WERI-Rb-1 (cell line): ENCODE data around the gene AKAP6.

Experiments
- DNase-seq: peaks from one replicate; pipeline ENCODE4 v3.0.0-alpha.2; 2020
- H3K27ac ChIP-seq: fragments of 250-450 bp; sonication (Bioruptor Pico); 2 replicates; pipeline ENCODE4 v1.5.1; 2020; ENCODE audit warnings: mild to moderate bottlenecking, moderate library complexity
- H3K27me3 ChIP-seq: fragments of 250-450 bp; sonication (Bioruptor Pico); 2 replicates; pipeline ENCODE4 v1.5.1; 2021; ENCODE audit warnings: mild to moderate bottlenecking, low read depth, moderate library complexity; ENCODE audit not compliant: insufficient read depth, severe bottlenecking
- H3K36me3 ChIP-seq: fragments of 250-450 bp; sonication (Bioruptor Pico); 2 replicates; pipeline ENCODE4 v1.5.1; 2020; ENCODE audit warnings: mild to moderate bottlenecking, moderate library complexity
- H3K4me3 ChIP-seq: 2 replicates; pipeline ENCODE4 v1.5.1; 2011; ENCODE audit warnings: low read depth, mild to moderate bottlenecking, control low read depth, low read length
- H3K9me3 ChIP-seq: fragments of 250-450 bp; sonication (Bioruptor Pico); 2 replicates; pipeline ENCODE4 v1.5.1; 2021; ENCODE audit warnings: mild to moderate bottlenecking, moderate library complexity; ENCODE audit not compliant: severe bottlenecking
- CTCF ChIP-seq: IDR thresholded peaks from 2 replicates; pipeline ENCODE4 v1.5.1; 2011; ENCODE audit warnings: low read depth, mild to moderate bottlenecking, control low read depth, inconsistent platforms, low read length

AKAP6 gene

GRCh38 chr14:32657081-32657480 is 328.0 kb downstream of the AKAP6 start:
- Histone ChIP-seq H3K4me3 (no peak overlapping the region), H3K36me3 (no peaks in the 10 kb centered on the region), H3K27ac (no peak overlapping the region), H3K9me3 (no peaks in the 10 kb centered on the region), H3K27me3 (no peaks in the 10 kb centered on the region)
- DNase-seq = no peak
- TF ChIP-seq CTCF = no peak

GRCh38 chr14:32661216-32661615 is 332.1 kb downstream of the AKAP6 start:
- Histone ChIP-seq H3K4me3 (no peak overlapping the region), H3K9me3 (no peaks in the 10 kb centered on the region), H3K36me3 (no peaks in the 10 kb centered on the region), H3K27me3 (no peaks in the 10 kb centered on the region), H3K27ac (no peak overlapping the region)
- no peak for DNase-seq
- TF ChIP-seq CTCF = no peak

GRCh38 chr14:32662211-32662610 is 333.1 kb downstream of the AKAP6 start:
- Histone ChIP-seq H3K4me3 (no peak overlapping the region), H3K36me3 (no peaks in the 10 kb centered on the region), H3K9me3 (no peaks in the 10 kb centered on the region), H3K27me3 (no peaks in the 10 kb centered on the region), H3K27ac (no peak overlapping the region)
- DNase-seq = no peak
- no peak for TF ChIP-seq CTCF

GRCh38 chr14:32666308-32666707 is 337.2 kb downstream of the AKAP6 start:
- no peaks in the 10 kb centered on the region for H3K9me3 ChIP-seq
- H3K36me3 ChIP-seq = no peaks in the 10 kb centered on the region
- no peak overlapping the region for H3K4me3 ChIP-seq
- H3K27ac ChIP-seq = no peak overlapping the region
- H3K27me3 ChIP-seq = no peaks in the 10 kb centered on the region
- no peak for DNase-seq
- no peak for TF ChIP-seq CTCF

GRCh38 chr14:32667287-32667686 is 338.2 kb downstream of the AKAP6 start:
- H3K27me3 ChIP-seq = no peaks in the 10 kb centered on the region
- no peaks in the 10 kb centered on the region for H3K9me3 ChIP-seq
- DNase-seq = no peak
- H3K27ac ChIP-seq = no peak overlapping the region
- no peak overlapping the region for H3K4me3 ChIP-seq
- H3K36me3 ChIP-seq = no peaks in the 10 kb centered on the region
- no peak for TF ChIP-seq CTCF

- H3K27ac ChIP-seq = no peak overlapping the region
- H3K9me3 ChIP-seq = no peaks in the 10 kb centered on the region
- no peak for TF ChIP-seq CTCF
- no peak for DNase-seq
- no peak overlapping the region for H3K4me3 ChIP-seq
- no peaks in the 10 kb centered on the region for H3K27me3 ChIP-seq
- H3K36me3 ChIP-seq = no peaks in the 10 kb centered on the region
Observed at GRCh38 chr14:32667791-32668190, 338.7 kb downstream of the AKAP6 start.
